NCI-H2196 treated with DMSO at 0.1 percent for 48 hours (cell line): ENCODE data around the gene SUOX.
"Not testable (repeated sequence)": the region's sequence is repeated elsewhere in the genome, so short reads cannot be mapped to it uniquely, and the experiment has no call there.

Experiments
- DNase-seq: peaks from one replicate; lab custom pipeline; 2025; ENCODE audit not compliant: unreplicated experiment; lab: John Stamatoyannopoulos, UW

The SUOX gene

GRCh38 chr12:55996715-55997534, at the start of gene SUOX:
Gene SUOX, plus strand, starts transcription at chr12:55997276. Its CDS starts 4,946 bp downstream, at chr12:56002222.
- DNase-seq, result peak; percentile 96

- DNase-seq, result no peak
Measured at GRCh38 chr12:55955344-55955743, 41.7 kb upstream of the SUOX start.

GRCh38 chr12:55955800-55956508, 41.1 kb upstream of the SUOX start:
- DNase-seq, result no peak

GRCh38 chr12:55957106-55957859, 39.8 kb upstream of the SUOX start:
- DNase-seq, result peak; percentile 43

GRCh38 chr12:55963760-55964159, 33.3 kb upstream of the SUOX start:
- DNase-seq, result no peak

- no peak for DNase-seq
Measured at GRCh38 chr12:55965240-55965639, 31.8 kb upstream of the SUOX start.

- DNase-seq, result no peak
Measured at GRCh38 chr12:55965941-55966407, 31.1 kb upstream of the SUOX start, which contains the start of gene PMEL. Gene PMEL, minus strand, starts transcription at chr12:55966042. Its CDS starts 31 bp downstream, at chr12:55966011.

GRCh38 chr12:55966408-55967281, 30.4 kb upstream of the SUOX start, which contains the start of gene CDK2:
Gene CDK2, plus strand, starts transcription at chr12:55966830. Its CDS starts 179 bp downstream, at chr12:55967009.
- peak; percentile 72 for DNase-seq

GRCh38 chr12:55969356-55969755, 27.7 kb upstream of the SUOX start:
- DNase-seq, result no peak

- no peak for DNase-seq
Measured at GRCh38 chr12:55970775-55971174, 26.3 kb upstream of the SUOX start.

- DNase-seq, result no peak
Measured at GRCh38 chr12:55972042-55972441, 25.0 kb upstream of the SUOX start.

GRCh38 chr12:55972456-55972855, 24.6 kb upstream of the SUOX start:
- DNase-seq, result no peak

- DNase-seq, result no peak
Measured at GRCh38 chr12:55972911-55973598, 24.0 kb upstream of the SUOX start.

GRCh38 chr12:55973599-55974307, 23.3 kb upstream of the SUOX start, which contains the start of gene RAB5B:
Gene RAB5B, plus strand, starts transcription at chr12:55974078. Its CDS starts 12,883 bp downstream, at chr12:55986961.
- peak; percentile 100 for DNase-seq

GRCh38 chr12:55974308-55974730, 22.8 kb upstream of the SUOX start:
- DNase-seq, result no peak

GRCh38 chr12:55978393-55978792, 18.7 kb upstream of the SUOX start:
- no peak for DNase-seq

GRCh38 chr12:55979069-55979468, 18.0 kb upstream of the SUOX start:
- DNase-seq, result no peak

GRCh38 chr12:55981882-55982281, 15.2 kb upstream of the SUOX start:
- not testable (repeated sequence) for DNase-seq
